GM21515 (cell line): ENCODE measurements around the gene SBK3.

Experiments used
- ATAC-seq: cut with Tn5 transposase; IDR thresholded peaks from one replicate; pipeline ENCODE4 v1.9.1; 2021; ENCODE audit not compliant: unreplicated experiment

The SBK3 gene

GRCh38 chr19:55491546-55492360, 53.6 kb downstream of the SBK3 start:
- ATAC-seq: no peak
